Suprapubic skin (tissue), 4 donors: ENCODE results near the gene MYH15. TPM values are rescaled to one million over a fixed set of nuclear protein-coding genes. Genes with fewer than 3 reads are reported as not detected.

ENCODE experiments used
- DNase-seq, 2 donors: peaks; one replicate each; pipeline ENCODE4 v3.0.0-alpha.2; 2019; ENCODE audit warnings: low spot score in 2 of 2
- H3K27ac ChIP-seq: fragments of 200-600 bp; sonication (generic); one replicate; pipeline ENCODE4 v1.5.1; 2019
- H3K27me3 ChIP-seq: fragments of 200-600 bp; sonication (generic); one replicate; pipeline ENCODE4 v1.5.1; 2019
- H3K36me3 ChIP-seq: fragments of 200-600 bp; sonication (generic); one replicate; pipeline ENCODE4 v1.5.1; 2019
- H3K4me1 ChIP-seq: fragments of 200-600 bp; sonication (generic); one replicate; pipeline ENCODE4 v1.5.1; 2019
- H3K4me3 ChIP-seq: fragments of 200-600 bp; sonication (generic); one replicate; pipeline ENCODE4 v1.5.1; 2019; ENCODE audit warnings: mild to moderate bottlenecking
- H3K9me3 ChIP-seq: fragments of 200-600 bp; sonication (generic); one replicate; pipeline ENCODE4 v1.5.1; 2019
- CTCF ChIP-seq, 2 donors: fragments of 200-600 bp in 1 of 2; fragments of 450-650 bp in 1 of 2; sonication (generic) in 1 of 2; IDR thresholded peaks; one replicate each; pipeline ENCODE4 v1.5.1; 2016 to 2019; ENCODE audit warnings: antibody characterized with exemption in 2 of 2, mild to moderate bottlenecking in 1 of 2, moderate library complexity in 1 of 2
- EP300 ChIP-seq: sonication (generic); formaldehyde crosslinking; IDR thresholded peaks from one replicate; pipeline ENCODE4 v1.6.1; 2017; ENCODE audit warnings: antibody characterized with exemption
- POLR2A ChIP-seq, 2 donors: fragments of 450-650 bp; IDR thresholded peaks; one replicate each; pipeline ENCODE4 v1.6.1; 2017; ENCODE audit warnings: antibody characterized with exemption in 2 of 2, mild to moderate bottlenecking in 2 of 2, moderate library complexity in 2 of 2
- POLR2AphosphoS5 ChIP-seq, 3 donors: sonication (generic); formaldehyde crosslinking; IDR thresholded peaks; one replicate each; pipeline ENCODE4 v1.6.1; 2017; ENCODE audit warnings: antibody characterized with exemption in 3 of 3
- WGBS: methylation state at CpG from one replicate; pipeline ENCODE4 v1.1.5; 2018; 5-methylcytosine and 5-hydroxymethylcytosine counted together
- total RNA-seq, 4 donors: library from RNA; depleted of rRNA; stranded (reverse); fragments of >200 nt; gene quantifications; one replicate each; pipeline ENCODE4 v1.1.0, GENCODE V29; 2016

Gene MYH15
- total RNA-seq, 4 donors from 2014 or later: 0.17 to 0.31 (median 0.30) TPM; not detected in 1

DNA sequence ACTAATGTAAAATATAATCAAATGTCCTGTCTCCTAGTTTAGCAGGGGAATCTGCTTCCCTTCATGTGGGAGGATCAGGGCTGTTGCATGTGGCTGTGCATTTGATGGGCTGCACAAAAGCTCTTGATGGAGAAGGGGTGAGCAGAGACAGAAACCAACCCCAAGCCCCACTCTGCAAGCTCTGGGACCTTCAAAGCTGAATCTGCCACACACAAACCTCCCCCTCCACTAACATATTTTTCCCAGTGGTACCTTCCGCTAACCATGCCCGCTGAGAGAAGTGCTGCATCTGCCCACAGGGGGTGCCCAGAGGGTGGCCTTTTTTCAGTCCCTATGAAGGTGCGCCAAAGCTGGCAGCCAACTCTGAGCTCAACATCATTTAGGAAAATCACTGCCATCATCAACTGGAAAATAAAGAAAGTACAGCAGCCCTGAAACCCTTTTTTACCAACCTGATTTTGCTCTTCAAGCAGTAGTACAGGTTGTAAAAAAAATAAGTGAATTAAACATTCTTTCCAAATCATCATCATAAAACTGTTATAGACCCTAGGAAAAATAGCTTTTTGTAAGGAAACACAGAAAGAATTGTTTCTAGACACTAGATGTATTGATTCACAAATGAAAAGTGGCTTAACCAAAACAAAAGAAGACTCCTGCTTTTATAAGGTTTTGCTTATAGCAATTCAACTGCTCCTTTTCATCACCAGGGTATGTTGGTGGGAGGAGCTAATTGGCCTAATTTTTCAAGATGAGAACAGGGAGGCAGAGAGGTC lies 117.1 kb downstream of the MYH15 start:
- no peak for DNase-seq
- Histone ChIP-seq H3K27ac (no peak overlapping the region), H3K9me3 (no peaks in the 10 kb centered on the region), H3K27me3 (no peaks in the 10 kb centered on the region), H3K4me1 (peaks cover 10% of the 10 kb centered on the region), H3K36me3 (no peaks in the 10 kb centered on the region), H3K4me3 (no peak overlapping the region)
- TF ChIP-seq POLR2A (IDR thresholded peaks at IDR 0.05): no peak
- no peak for TF ChIP-seq EP300
- no peak for TF ChIP-seq CTCF (IDR thresholded peaks at IDR 0.05)
- TF ChIP-seq POLR2AphosphoS5 (IDR thresholded peaks at IDR 0.05): no peak
- 61% methylated on average over 3 of the region's 3 CpGs for WGBS

GRCh38 chr3:108391917-108392593 lies 118.3 kb downstream of the MYH15 start:
- H3K27ac ChIP-seq: no peak overlapping the region
- TF ChIP-seq EP300 (no peak), CTCF (IDR thresholded peaks at IDR 0.05) (no peak), POLR2AphosphoS5 (IDR thresholded peaks at IDR 0.05) (no peak), POLR2A (IDR thresholded peaks at IDR 0.05) (no peak)

GRCh38 chr3:108389372-108389771 lies 121.0 kb downstream of the MYH15 start:
- TF ChIP-seq CTCF (IDR thresholded peaks at IDR 0.05) (no peak), POLR2AphosphoS5 (IDR thresholded peaks at IDR 0.05) (no peak), POLR2A (IDR thresholded peaks at IDR 0.05) (no peak), EP300 (no peak)
- Histone ChIP-seq H3K4me3 (no peak overlapping the region), H3K9me3 (no peaks in the 10 kb centered on the region), H3K27me3 (no peaks in the 10 kb centered on the region), H3K36me3 (no peaks in the 10 kb centered on the region), H3K4me1 (peaks cover 10% of the 10 kb centered on the region), H3K27ac (no peak overlapping the region)
- WGBS: 38% methylated on average over 1 of the region's 1 CpG
- no peak for DNase-seq

More at GRCh38 chr3:108391917-108392593, 118.3 kb downstream of the MYH15 start:
- peaks cover 10% of the 10 kb centered on the region for H3K4me1 ChIP-seq
- DNase-seq: no peak
- WGBS: 52% methylated on average over 3 of the region's 3 CpGs
- no peak overlapping the region for H3K4me3 ChIP-seq
- H3K9me3 ChIP-seq: no peaks in the 10 kb centered on the region
- no peaks in the 10 kb centered on the region for H3K36me3 ChIP-seq
- no peaks in the 10 kb centered on the region for H3K27me3 ChIP-seq

- no peak overlapping the region for H3K4me3 ChIP-seq
- 80% methylated on average over 12 of the region's 12 CpGs for WGBS
- H3K36me3 ChIP-seq: no peaks in the 10 kb centered on the region
- no peaks in the 10 kb centered on the region for H3K9me3 ChIP-seq
- DNase-seq: no peak
- H3K27ac ChIP-seq: no peak overlapping the region
- TF ChIP-seq POLR2AphosphoS5 (IDR thresholded peaks at IDR 0.05) (no peak), POLR2A (IDR thresholded peaks at IDR 0.05) (no peak), EP300 (no peak), CTCF (IDR thresholded peaks at IDR 0.05) (no peak)
- H3K27me3 ChIP-seq: no peaks in the 10 kb centered on the region
- peaks cover 10% of the 10 kb centered on the region for H3K4me1 ChIP-seq
Observed at GRCh38 chr3:108388136-108389132, 122.0 kb downstream of the MYH15 start.
